Cerebellar cortex (tissue), 1 donor: ENCODE measurements around the gene MRPL19.

Experiments used
- DNase-seq: peaks from one replicate; pipeline ENCODE4 v3.0.0-alpha.2; 2015; ENCODE audit warnings: low spot score

MRPL19 gene

GRCh38 chr2:75646583-75647425 is at the start of gene MRPL19:
Gene MRPL19, plus strand, starts transcription at chr2:75646783. Its CDS starts 25 bp downstream, at chr2:75646808.
- peak; percentile 97 for DNase-seq

- peak; percentile 49 for DNase-seq
These were observed 49.8 kb upstream of the MRPL19 start for GRCh38 chr2:75596784-75597183.

DNA sequence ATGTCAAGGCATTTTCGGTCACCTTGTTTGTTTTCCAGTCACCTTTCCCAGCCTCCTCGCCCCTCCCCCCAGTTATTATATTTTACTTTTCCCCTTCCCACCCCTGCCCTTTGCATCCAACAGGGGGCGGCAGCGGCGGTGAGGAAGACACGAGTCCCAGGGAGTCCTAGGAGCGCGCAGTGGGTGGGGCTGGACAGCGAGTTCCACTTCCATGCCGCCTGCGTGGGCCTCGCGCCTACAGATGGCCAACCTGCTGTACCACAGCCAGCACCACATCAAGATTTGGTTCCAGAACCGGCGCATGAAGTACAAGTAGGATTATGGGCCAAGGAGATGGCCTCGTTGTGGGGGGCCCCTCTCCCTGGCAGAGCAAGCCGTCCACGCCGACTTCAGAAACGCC is 48.6 kb upstream of the MRPL19 start:
- peak; percentile 48 for DNase-seq

GRCh38 chr2:75598589-75599155 is 47.9 kb upstream of the MRPL19 start:
- peak; percentile 52 for DNase-seq

DNA sequence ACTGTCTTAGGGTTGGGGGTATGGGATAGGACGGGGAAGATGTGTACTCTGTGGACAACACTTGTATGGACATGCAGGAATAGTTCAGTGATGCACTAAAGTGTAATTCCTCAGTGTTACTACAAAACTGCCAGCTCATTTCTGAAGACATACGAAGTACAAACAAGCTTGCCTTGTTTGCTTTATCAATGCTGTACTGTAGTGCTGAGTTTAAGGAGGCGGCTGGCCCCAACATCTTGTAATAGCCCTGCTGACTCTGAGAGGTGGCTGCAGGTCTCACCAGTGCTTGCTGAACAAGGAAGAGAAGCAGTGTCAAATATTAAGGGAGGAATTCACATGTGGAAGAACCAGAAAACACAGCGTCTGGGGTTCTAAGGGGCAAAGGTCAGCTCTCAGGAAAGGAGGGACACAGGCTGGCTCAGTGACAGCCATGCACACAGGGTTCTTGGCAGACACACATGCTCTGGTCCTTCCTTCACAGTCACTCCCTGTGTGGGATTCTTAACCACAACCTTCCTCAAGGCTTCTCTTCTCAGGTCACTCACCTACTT is 46.0 kb upstream of the MRPL19 start:
- DNase-seq: no peak

- no peak for DNase-seq
These were observed 43.8 kb upstream of the MRPL19 start for GRCh38 chr2:75602724-75603342.

GRCh38 chr2:75603477-75603876 is 43.1 kb upstream of the MRPL19 start:
- DNase-seq: no peak

DNA sequence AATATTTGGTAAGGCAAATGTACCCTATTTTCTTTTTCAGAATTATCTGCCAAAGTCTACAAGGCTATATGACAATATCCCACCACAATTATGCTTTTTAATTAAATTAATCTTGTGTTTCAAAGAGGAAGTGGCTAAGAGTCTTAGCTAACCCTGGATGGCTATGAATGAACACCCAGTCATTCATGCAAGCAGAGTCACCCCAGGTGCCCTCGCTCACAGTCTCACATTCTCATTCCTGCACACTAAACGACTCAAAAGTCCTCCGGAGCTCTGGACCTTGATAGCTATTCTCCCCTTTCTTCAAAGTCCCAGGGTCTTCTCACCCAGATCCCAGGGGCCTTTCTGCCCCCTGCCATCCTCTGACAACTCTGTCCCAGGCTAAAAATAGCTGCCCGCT is 42.1 kb upstream of the MRPL19 start:
- DNase-seq: no peak

DNA sequence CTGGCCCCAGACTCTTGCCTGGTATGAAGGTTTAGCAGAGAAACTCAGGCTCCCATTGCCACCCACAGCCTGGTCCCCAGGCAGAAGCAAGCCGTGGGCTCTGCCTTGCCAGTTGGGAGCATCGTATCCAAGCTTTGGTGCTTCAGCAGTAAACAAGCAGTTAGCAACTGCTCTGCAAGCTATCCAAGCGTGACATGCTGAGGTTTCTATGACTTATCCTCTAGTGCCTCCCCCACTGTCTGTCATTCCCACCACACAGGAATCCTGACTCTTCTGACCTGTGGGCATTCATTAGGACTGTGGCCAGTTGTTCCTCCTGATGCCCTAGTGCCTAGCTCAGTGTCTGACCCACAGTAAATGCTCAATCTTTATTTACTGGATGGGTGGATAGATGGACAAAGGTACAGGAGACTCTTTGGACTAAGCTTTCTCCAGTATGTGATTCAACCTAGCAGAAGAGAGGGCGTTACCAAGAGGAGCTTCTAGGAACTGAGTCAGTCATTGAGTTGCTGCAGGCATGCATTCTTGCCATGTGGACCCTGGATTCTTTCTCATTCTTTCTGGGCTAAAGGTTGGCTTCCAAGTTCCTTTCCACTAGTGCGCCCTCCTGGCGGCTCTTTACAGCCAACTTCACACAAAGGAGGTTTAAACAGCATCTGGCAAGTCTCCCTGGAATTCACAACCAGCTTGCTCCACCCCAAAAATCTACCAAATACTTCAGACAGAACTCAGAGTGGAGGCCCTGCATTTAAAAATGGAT is 40.6 kb upstream of the MRPL19 start:
- DNase-seq: peak; percentile 88

GRCh38 chr2:75606761-75607399 is 39.7 kb upstream of the MRPL19 start:
- no peak for DNase-seq

- DNase-seq: no peak
These were observed 39.2 kb upstream of the MRPL19 start for GRCh38 chr2:75607400-75607798.

DNA sequence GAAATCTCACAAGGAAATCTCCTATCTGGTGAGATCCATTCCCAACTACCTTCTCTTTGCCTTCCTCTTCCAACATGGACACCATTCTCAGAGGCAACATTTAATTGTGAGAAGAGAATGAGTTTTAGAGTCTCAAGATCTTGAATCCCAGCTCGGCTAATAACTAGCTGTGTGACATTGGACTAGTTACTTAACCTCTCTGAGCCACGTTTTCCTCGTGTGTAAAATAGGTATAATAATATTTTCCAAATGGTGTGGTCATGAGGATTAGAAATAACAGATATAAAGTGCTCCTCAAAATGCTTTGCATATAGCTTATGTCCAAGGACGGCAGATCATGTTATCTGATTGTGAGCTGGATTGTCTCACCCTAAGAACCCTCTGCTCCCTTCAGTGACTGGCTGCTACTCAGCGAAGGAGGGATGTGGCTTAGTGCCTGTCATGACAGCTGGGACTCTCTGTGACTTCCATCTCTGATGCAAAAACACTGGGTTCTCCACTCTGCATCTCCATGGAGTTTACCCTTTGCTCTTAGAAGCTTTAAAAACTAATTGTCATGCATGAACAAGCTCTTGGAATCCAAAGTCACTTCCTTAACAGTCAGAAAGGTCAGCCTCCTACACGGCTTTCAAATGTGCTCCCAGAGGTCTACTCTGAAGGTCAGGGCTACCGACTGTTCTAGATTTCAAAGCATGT is 38.4 kb upstream of the MRPL19 start:
- DNase-seq: peak; percentile 82

DNA sequence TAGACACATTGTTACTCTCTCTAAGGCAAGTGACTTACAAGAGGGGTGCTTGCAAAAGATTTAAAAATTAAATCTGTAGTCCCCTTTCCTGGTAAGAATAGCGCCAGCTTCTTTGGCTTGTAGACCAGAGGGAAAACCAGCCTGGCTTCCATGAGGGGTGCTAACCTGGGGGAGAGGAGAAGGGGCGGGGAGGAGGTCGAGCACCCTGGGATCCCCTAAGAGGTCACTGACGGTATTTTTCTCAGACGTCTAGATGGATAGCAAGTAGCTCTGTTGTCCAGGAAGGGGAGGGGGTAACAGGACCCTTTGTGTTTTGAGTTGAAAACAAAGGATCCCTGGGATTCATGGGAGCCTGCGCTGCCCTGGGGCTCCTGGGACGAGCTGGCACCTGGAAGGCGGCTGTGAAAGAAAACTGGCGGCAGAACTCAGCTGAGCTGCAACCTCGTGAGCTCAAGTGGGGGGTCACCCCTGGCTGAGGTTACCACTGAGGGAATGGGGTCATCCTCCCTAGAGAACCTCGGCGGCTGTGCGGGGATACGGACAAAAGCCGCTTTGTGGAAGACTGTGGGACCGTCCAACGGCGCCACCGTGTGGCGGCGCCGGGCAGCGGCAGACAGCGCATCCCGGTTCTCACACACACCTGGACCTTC is 37.8 kb upstream of the MRPL19 start:
- peak; percentile 77 for DNase-seq

GRCh38 chr2:75609334-75609689 is 37.3 kb upstream of the MRPL19 start:
- DNase-seq: no peak

- DNase-seq: no peak
These were observed 36.6 kb upstream of the MRPL19 start for GRCh38 chr2:75609937-75610508.

- no peak for DNase-seq
These were observed 35.9 kb upstream of the MRPL19 start for GRCh38 chr2:75610671-75611070.

GRCh38 chr2:75612108-75612861 is 34.3 kb upstream of the MRPL19 start:
- no peak for DNase-seq

- DNase-seq: no peak
These were observed 33.7 kb upstream of the MRPL19 start for GRCh38 chr2:75612862-75613243.

DNA sequence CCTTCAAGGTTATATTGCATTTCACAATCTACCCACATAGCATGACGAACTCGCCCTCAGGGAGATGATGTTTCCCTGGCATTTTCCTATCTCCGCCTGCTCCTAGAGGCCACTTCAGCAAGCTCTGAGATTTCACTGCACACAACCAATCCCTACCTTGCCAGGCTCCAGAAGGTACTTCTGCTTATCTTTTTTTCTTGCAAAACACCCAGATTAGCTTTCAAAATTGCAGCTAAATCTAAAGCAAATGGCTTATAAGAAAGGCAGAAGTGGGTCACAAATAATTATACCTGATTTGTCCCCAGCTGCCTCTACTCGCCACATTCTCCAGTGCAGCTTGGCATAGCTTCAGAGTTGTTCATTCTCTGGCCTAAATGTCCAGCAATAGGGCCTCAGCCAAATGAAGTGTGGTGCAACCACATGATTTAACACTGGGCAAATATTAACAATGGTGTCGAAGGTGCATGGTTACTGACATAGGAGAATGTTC is 32.4 kb upstream of the MRPL19 start:
- DNase-seq: no peak
